Brain pericyte (primary cell): Measurements from ENCODE around the gene TOM1.

Experiments used
- DNase-seq: peaks from one replicate; pipeline ENCODE4 v3.0.0-alpha.2; 2012; ENCODE audit warnings: low read depth, low spot score

The TOM1 gene

GRCh38 chr22:35324067-35324466 lies 24.4 kb downstream of the TOM1 start:
- no peak for DNase-seq

- DNase-seq = no peak
These were observed 25.1 kb downstream of the TOM1 start for GRCh38 chr22:35324762-35325161.

- no peak for DNase-seq
These were observed 25.5 kb downstream of the TOM1 start for GRCh38 chr22:35325209-35325608.

GRCh38 chr22:35326854-35327562 lies 27.3 kb downstream of the TOM1 start:
- DNase-seq = no peak

GRCh38 chr22:35327690-35328471 lies 28.2 kb downstream of the TOM1 start:
- DNase-seq = no peak

- no peak for DNase-seq
These were observed 28.8 kb downstream of the TOM1 start for GRCh38 chr22:35328472-35328885.

GRCh38 chr22:35329114-35329847 lies 29.6 kb downstream of the TOM1 start:
- no peak for DNase-seq

GRCh38 chr22:35330258-35330861 lies 30.7 kb downstream of the TOM1 start:
- DNase-seq = no peak

GRCh38 chr22:35332278-35332677 lies 32.6 kb downstream of the TOM1 start:
- DNase-seq = no peak

GRCh38 chr22:35333220-35333619 lies 33.5 kb downstream of the TOM1 start:
- no peak for DNase-seq

GRCh38 chr22:35334004-35334403 lies 34.3 kb downstream of the TOM1 start:
- no peak for DNase-seq

- DNase-seq = no peak
These were observed 35.8 kb downstream of the TOM1 start for GRCh38 chr22:35335468-35335867.

- no peak for DNase-seq
These were observed 36.5 kb downstream of the TOM1 start for GRCh38 chr22:35335936-35336781.

- DNase-seq = no peak
These were observed 38.2 kb downstream of the TOM1 start for GRCh38 chr22:35337932-35338331.

GRCh38 chr22:35341090-35341874 lies 41.6 kb downstream of the TOM1 start:
- no peak for DNase-seq

- no peak for DNase-seq
These were observed 42.7 kb downstream of the TOM1 start for GRCh38 chr22:35342390-35342789.

- no peak for DNase-seq
These were observed 44.2 kb downstream of the TOM1 start for GRCh38 chr22:35343664-35344550.

- no peak for DNase-seq
These were observed 45.4 kb downstream of the TOM1 start for GRCh38 chr22:35344956-35345690.
